B cell (primary cell): Measurements from ENCODE around the gene APRT. TPM values are rescaled to one million over a fixed set of nuclear protein-coding genes. Genes with fewer than 3 reads are reported as not detected.

Source experiments
- ATAC-seq: fragments of 200-7000 bp; cut with Tn5 transposase; one replicate; pipeline ENCODE4 v1.10.0; 2021; ENCODE audit warnings: low read depth, mild to moderate bottlenecking, moderate number of reproducible peaks, moderate library complexity
- CTCF ChIA-PET: fragments of 350-600 bp; sonication (Branson Sonifier 250); formaldehyde crosslinking; loops from one replicate; lab custom pipeline; 2021; ENCODE audit warnings: antibody characterized with exemption, inconsistent platforms; lab: Charles Lee
- POLR2A ChIA-PET: fragments of 350-600 bp; sonication (Branson Sonifier 250); formaldehyde crosslinking; loops from one replicate; lab custom pipeline; 2021; ENCODE audit warnings: antibody characterized with exemption; lab: Charles Lee
- DNase-seq: peaks from one replicate; pipeline ENCODE4 v3.0.0; 2013
- H2AFZ ChIP-seq: 2 replicates; pipeline ENCODE4 v1.6.1; 2012; ENCODE audit warnings: mild to moderate bottlenecking, low read depth, low read length; ENCODE audit not compliant: insufficient read depth, poor library complexity, severe bottlenecking
- H3K27ac ChIP-seq, 2 donors: 1 replicate in 1 of 2; 2 replicates in 1 of 2; pipeline ENCODE4 v1.5.1; 2012 to 2013; ENCODE audit warnings: low read length in 2 of 2, mild to moderate bottlenecking in 2 of 2, moderate library complexity in 1 of 2
- H3K27me3 ChIP-seq, 4 experiments: fragments of 200-600 bp in 1 of 4; sonication (generic) in 1 of 4; replicated peaks in 1 of 4; 1 replicate in 2 of 4; 2 replicates in 2 of 4; pipeline versions ENCODE4 v1.6.1 to v1.7.0; 2013 to 2016; ENCODE audit warnings: low read length in 3 of 4, mild to moderate bottlenecking in 2 of 4, mixed read lengths in 1 of 4, moderate library complexity in 1 of 4; ENCODE audit not compliant: insufficient read depth in 4 of 4, control insufficient read depth in 3 of 4; ENCODE audit errors: control extremely low read depth in 1 of 4
- H3K36me3 ChIP-seq, 2 experiments: replicated peaks in 1 of 2; 1 replicate in 1 of 2; 2 replicates in 1 of 2; pipeline versions ENCODE4 v1.6.1 to v1.7.1; 2013; ENCODE audit warnings: low read length in 1 of 2; ENCODE audit not compliant: insufficient read depth in 2 of 2, control insufficient read depth in 1 of 2; ENCODE audit errors: control extremely low read depth in 1 of 2, extremely low read depth in 1 of 2
- H3K4me1 ChIP-seq, 2 donors: fragments of 200-600 bp in 1 of 2; sonication (generic) in 1 of 2; 1 replicate in 1 of 2; 2 replicates in 1 of 2; pipeline versions ENCODE4 v1.5.1 to v1.6.1; 2013 to 2017; ENCODE audit warnings: low read length in 2 of 2; ENCODE audit not compliant: control insufficient read depth in 2 of 2, insufficient read depth in 2 of 2
- H3K4me2 ChIP-seq: replicated peaks from 2 replicates; pipeline ENCODE3; 2012; ENCODE audit warnings: mild to moderate bottlenecking, low read depth, low read length; ENCODE audit not compliant: poor library complexity, severe bottlenecking
- H3K4me3 ChIP-seq, 5 experiments: fragments of 200-600 bp in 1 of 5; sonication (generic) in 1 of 5; 1 replicate in 3 of 5; 2 replicates in 2 of 5; pipeline versions ENCODE4 v1.5.1 to v1.7.0; 2011 to 2016; ENCODE audit warnings: low read length in 4 of 5, mild to moderate bottlenecking in 4 of 5, low read depth in 2 of 5, control low read depth in 1 of 5, moderate library complexity in 1 of 5; ENCODE audit not compliant: insufficient read depth in 1 of 5; ENCODE audit errors: control extremely low read depth in 1 of 5, extremely low read depth in 1 of 5
- H3K79me2 ChIP-seq: fragments of 200-600 bp; sonication (generic); one replicate; pipeline ENCODE4 v1.6.0; 2016; ENCODE audit warnings: low read length; ENCODE audit not compliant: control insufficient read depth, insufficient read depth
- H3K9ac ChIP-seq: fragments of 200-600 bp; sonication (generic); 2 replicates; pipeline ENCODE4 v1.6.1; 2017; ENCODE audit warnings: mild to moderate bottlenecking, low read length, moderate library complexity
- H3K9me3 ChIP-seq, 3 donors: one replicate each; pipeline versions ENCODE4 v1.6.1 to v1.7.1; 2013; ENCODE audit warnings: low read length in 2 of 3; ENCODE audit not compliant: control insufficient read depth in 2 of 3, insufficient read depth in 1 of 3; ENCODE audit errors: control extremely low read depth in 1 of 3
- H4K20me1 ChIP-seq: 2 replicates; pipeline ENCODE4 v1.6.0; 2012; ENCODE audit warnings: mild to moderate bottlenecking, low read length; ENCODE audit not compliant: insufficient read depth, control insufficient read depth, poor library complexity, severe bottlenecking
- H3K27ac Mint-ChIP-seq: one replicate; pipeline ENCODE4 v1.8.0; 2021; ENCODE audit warnings: mixed read lengths
- H3K27me3 Mint-ChIP-seq: one replicate; pipeline ENCODE4 v1.8.0; 2021; ENCODE audit warnings: mixed read lengths
- H3K4me1 Mint-ChIP-seq: one replicate; pipeline ENCODE4 v1.8.0; 2021; ENCODE audit warnings: mixed read lengths
- H3K4me3 Mint-ChIP-seq: one replicate; pipeline ENCODE4 v1.8.0; 2021; ENCODE audit warnings: mixed read lengths
- H3K9me3 Mint-ChIP-seq: one replicate; pipeline ENCODE4 v1.8.0; 2022; ENCODE audit warnings: mixed read lengths; ENCODE audit not compliant: insufficient read depth
- EZH2 ChIP-seq: IDR thresholded peaks from 2 replicates; pipeline ENCODE4 v1.6.1; 2012; ENCODE audit warnings: borderline replicate concordance, low read depth, mild to moderate bottlenecking, moderate library complexity, low read length; ENCODE audit not compliant: insufficient read depth, poor library complexity, severe bottlenecking
- WGBS: methylation state at CpG from one replicate; pipeline ENCODE4 v1.1.5; 2013; ENCODE audit warnings: missing lambda C conversion rate; ENCODE audit not compliant: insufficient coverage; 5-methylcytosine and 5-hydroxymethylcytosine counted together
- intact Hi-C: fragments of 100-400 bp; cut with micrococcal nuclease; formaldehyde crosslinking; loops from one replicate; pipeline ENCODE4 v1.10.0; 2022
- polyA plus RNA-seq: library from polyadenylated mRNA; depleted of rRNA; stranded (reverse); fragments of >200 nt; gene quantifications from 2 replicates; pipeline ENCODE4 v1.2.3, GENCODE V29; 2012
- total RNA-seq, 2 donors: library from RNA; stranded (reverse); fragments of 120-200 nt in 1 of 2; gene quantifications; 1 replicate in 1 of 2; 2 replicates in 1 of 2; pipeline versions ENCODE4 v1.2.3 to v1.2.4, GENCODE V29; 2013 to 2022
- TF ChIP-seq, protein P1 (sequence below): fragments of 200-600 bp; IDR thresholded peaks from one replicate; pipeline ENCODE4 v1.8.0; 2022; ENCODE audit warnings: antibody characterized with exemption, mild to moderate bottlenecking

The APRT gene
- total and polyA plus RNA-seq, 2 donors (not counting 1 experiment from before 2014, with no cell fraction given) = 124 to 161 TPM

DNA sequence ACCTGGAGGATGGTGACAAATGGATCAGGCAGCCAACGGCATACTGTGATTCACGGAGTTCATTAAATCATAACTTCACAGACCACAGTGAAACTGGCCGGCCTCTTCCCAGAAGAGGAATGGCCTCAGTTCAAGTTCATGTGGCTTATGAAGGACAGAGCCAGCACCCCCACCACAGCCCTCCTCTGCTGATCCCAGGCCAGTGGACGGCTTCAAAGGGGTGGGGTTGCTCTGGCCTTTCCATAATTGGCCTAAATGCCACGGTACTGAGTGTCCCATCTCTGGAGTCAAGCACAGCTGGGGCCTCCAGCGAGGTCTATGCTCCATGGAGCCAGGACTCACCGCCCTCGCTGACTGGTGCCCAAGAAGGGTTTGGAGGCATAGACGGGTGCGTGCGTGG lies 23.7 kb upstream of the APRT start:
- POLR2A ChIA-PET = no interaction called here

DNA sequence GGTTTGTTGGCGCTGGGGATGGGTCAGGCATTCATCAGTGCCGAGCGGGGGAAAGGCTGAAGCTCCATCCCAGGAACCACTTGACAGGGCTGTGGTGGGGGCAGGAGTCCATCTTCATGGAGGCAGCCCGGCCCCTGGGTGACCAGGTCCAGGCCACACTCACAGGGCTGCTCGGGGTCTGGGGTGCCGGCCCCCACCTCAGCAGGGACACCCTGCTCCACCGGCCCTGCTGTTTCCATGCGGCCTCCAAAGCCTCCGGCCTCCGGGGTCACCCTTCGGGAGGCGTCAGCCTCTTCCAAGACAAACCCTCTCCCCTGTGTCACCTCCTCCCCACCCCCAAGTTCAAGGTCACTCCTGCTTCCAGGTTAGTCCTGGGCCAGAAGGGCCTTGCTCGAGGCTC lies 22.9 kb upstream of the APRT start:
- Mint-ChIP-seq H3K4me3 (no peak overlapping the region), H3K27ac (no peak overlapping the region), H3K4me1 (peaks cover 2% of the 10 kb centered on the region), H3K9me3 (no peaks in the 10 kb centered on the region), H3K27me3 (no peaks in the 10 kb centered on the region)
- Histone ChIP-seq H3K4me3 (no peak overlapping the region), H3K27me3 (no peaks in the 10 kb centered on the region), H3K4me2 (no peak overlapping the region), H4K20me1 (no peaks in the 10 kb centered on the region), H3K9ac (no peak overlapping the region), H3K9me3 (no peaks in the 10 kb centered on the region), H3K4me1 (no peaks in the 10 kb centered on the region), H3K36me3 (peaks cover 0 to 3% of the 10 kb centered on the region in 2 experiments), H3K79me2 (no peaks in the 10 kb centered on the region), H3K27ac (no peak overlapping the region), H2AFZ (no peak overlapping the region)
- ChIA-PET CTCF (no interaction called here), POLR2A (no interaction called here)
- TF ChIP-seq, protein P1, sequence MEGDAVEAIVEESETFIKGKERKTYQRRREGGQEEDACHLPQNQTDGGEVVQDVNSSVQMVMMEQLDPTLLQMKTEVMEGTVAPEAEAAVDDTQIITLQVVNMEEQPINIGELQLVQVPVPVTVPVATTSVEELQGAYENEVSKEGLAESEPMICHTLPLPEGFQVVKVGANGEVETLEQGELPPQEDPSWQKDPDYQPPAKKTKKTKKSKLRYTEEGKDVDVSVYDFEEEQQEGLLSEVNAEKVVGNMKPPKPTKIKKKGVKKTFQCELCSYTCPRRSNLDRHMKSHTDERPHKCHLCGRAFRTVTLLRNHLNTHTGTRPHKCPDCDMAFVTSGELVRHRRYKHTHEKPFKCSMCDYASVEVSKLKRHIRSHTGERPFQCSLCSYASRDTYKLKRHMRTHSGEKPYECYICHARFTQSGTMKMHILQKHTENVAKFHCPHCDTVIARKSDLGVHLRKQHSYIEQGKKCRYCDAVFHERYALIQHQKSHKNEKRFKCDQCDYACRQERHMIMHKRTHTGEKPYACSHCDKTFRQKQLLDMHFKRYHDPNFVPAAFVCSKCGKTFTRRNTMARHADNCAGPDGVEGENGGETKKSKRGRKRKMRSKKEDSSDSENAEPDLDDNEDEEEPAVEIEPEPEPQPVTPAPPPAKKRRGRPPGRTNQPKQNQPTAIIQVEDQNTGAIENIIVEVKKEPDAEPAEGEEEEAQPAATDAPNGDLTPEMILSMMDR = no peak
- no peak for TF ChIP-seq EZH2
- DNase-seq (no peak), ATAC-seq (no peak)
- intact Hi-C loops = no loop called here
- 97% methylated on average over 11 of the region's 13 CpGs for WGBS

More for the DNA sequence above, 23.7 kb upstream of the APRT start:
- H3K27me3 ChIP-seq = no peaks in the 10 kb centered on the region
- H3K9me3 Mint-ChIP-seq = no peaks in the 10 kb centered on the region
- H3K4me3 ChIP-seq = no peak overlapping the region
- TF ChIP-seq, protein P1 = no peak
- TF ChIP-seq EZH2 = no peak
- H3K27me3 Mint-ChIP-seq = no peaks in the 10 kb centered on the region
- H3K4me1 Mint-ChIP-seq = peaks cover 2% of the 10 kb centered on the region
- WGBS = 92% methylated on average over 11 of the region's 11 CpGs
- H3K4me3 Mint-ChIP-seq = no peak overlapping the region
- H3K4me2 ChIP-seq = no peak overlapping the region
- no peak overlapping the region for H3K27ac Mint-ChIP-seq
- peaks cover 0 to 10% of the 10 kb centered on the region in 2 experiments for H3K36me3 ChIP-seq
- ATAC-seq = no peak
- no peaks in the 10 kb centered on the region for H3K79me2 ChIP-seq
- no peaks in the 10 kb centered on the region for H3K4me1 ChIP-seq
- DNase-seq = no peak
- H3K9ac ChIP-seq = no peak overlapping the region
- intact Hi-C loops = no loop called here
- no peaks in the 10 kb centered on the region for H4K20me1 ChIP-seq
- CTCF ChIA-PET = no interaction called here
- no peaks in the 10 kb centered on the region for H3K9me3 ChIP-seq
- H3K27ac ChIP-seq = no peak overlapping the region
- no peak overlapping the region for H2AFZ ChIP-seq
